ENCODE data around the gene SFRP5.

SFRP5 gene

GRCh38 chr10:97717627-97718026, 54.2 kb downstream of the SFRP5 start:
- Histone ChIP-seq H3K36me3 (ENCODE audit: control insufficient read depth, insufficient read depth, low read length) (no peaks in the 10 kb centered on the region), H3K27me3 (replicated peaks; ENCODE audit: control insufficient read depth, insufficient read depth, low read length) (no peaks in the 10 kb centered on the region), H3K4me3 (replicated peaks; ENCODE audit: low read depth, low read length) (no peak overlapping the region)
- TF ChIP-seq CTCF (IDR thresholded peaks at IDR 0.05; ENCODE audit: insufficient read depth, low read length, poor library complexity, severe bottlenecking), result no peak
- no peak for DNase-seq (ENCODE audit: extremely low read depth, insufficient read length)
